Measurements from ENCODE around the gene SLC4A1.

Gene SLC4A1

GRCh38 chr17:44312396-44313104 is 44.6 kb upstream of the SLC4A1 start:
- no peak overlapping the region for H3K9ac ChIP-seq (ENCODE audit: low read depth, low read length)
- H3K27ac ChIP-seq (ENCODE audit: low read length): no peak overlapping the region
- TF ChIP-seq CTCF (IDR thresholded peaks at IDR 0.05; ENCODE audit: borderline replicate concordance, extremely low read depth, low read length, poor library complexity, severe bottlenecking) (no peak), EZH2 (IDR thresholded peaks at IDR 0.05; ENCODE audit: borderline replicate concordance, low read depth, low read length, severe bottlenecking) (no peak)
- H3K4me1 ChIP-seq (ENCODE audit: insufficient read depth, low read length): peaks cover 15% of the 10 kb centered on the region
- peaks cover 17% of the 10 kb centered on the region for H3K27me3 ChIP-seq (ENCODE audit: insufficient read depth, low read length, poor library complexity)
- no peaks in the 10 kb centered on the region for H3K79me2 ChIP-seq (ENCODE audit: insufficient read depth, low read length)
- H3K9me3 ChIP-seq (ENCODE audit: insufficient read depth, low read length, severe bottlenecking): no peaks in the 10 kb centered on the region
- no peak overlapping the region for H2AFZ ChIP-seq (ENCODE audit: low read depth, low read length)
- no peak overlapping the region for H3K4me2 ChIP-seq (ENCODE audit: insufficient read depth, low read length)
- DNase-seq (no peak), ATAC-seq (ENCODE audit: insufficient read depth, low read depth) (no peak)
- peaks cover 8% of the 10 kb centered on the region for H4K20me1 ChIP-seq (ENCODE audit: insufficient read depth, low read length)
- H3K36me3 ChIP-seq (ENCODE audit: insufficient read depth, low read length): no peaks in the 10 kb centered on the region
- no peak overlapping the region for H3K4me3 ChIP-seq (ENCODE audit: low read depth in 1 of 2, low read length in 2 of 2)

- TF ChIP-seq CTCF (IDR thresholded peaks at IDR 0.05; ENCODE audit: borderline replicate concordance, extremely low read depth, low read length, poor library complexity, severe bottlenecking) (no peak), EZH2 (IDR thresholded peaks at IDR 0.05; ENCODE audit: borderline replicate concordance, low read depth, low read length, severe bottlenecking) (no peak)
- Histone ChIP-seq H3K27ac (ENCODE audit: low read length) (no peak overlapping the region), H4K20me1 (ENCODE audit: insufficient read depth, low read length) (peaks cover 8% of the 10 kb centered on the region), H3K79me2 (ENCODE audit: insufficient read depth, low read length) (no peaks in the 10 kb centered on the region), H3K36me3 (ENCODE audit: insufficient read depth, low read length) (no peaks in the 10 kb centered on the region), H3K4me3 (ENCODE audit: low read depth in 1 of 2, low read length in 2 of 2) (no peak overlapping the region), H3K27me3 (ENCODE audit: insufficient read depth, low read length, poor library complexity) (peaks cover 17% of the 10 kb centered on the region), H2AFZ (ENCODE audit: low read depth, low read length) (no peak overlapping the region), H3K9me3 (ENCODE audit: insufficient read depth, low read length, severe bottlenecking) (no peaks in the 10 kb centered on the region), H3K4me1 (ENCODE audit: insufficient read depth, low read length) (peaks cover 19% of the 10 kb centered on the region), H3K4me2 (ENCODE audit: insufficient read depth, low read length) (no peak overlapping the region), H3K9ac (ENCODE audit: low read depth, low read length) (no peak overlapping the region)
- ATAC-seq (ENCODE audit: insufficient read depth, low read depth) (no peak), DNase-seq (no peak)
Measured at GRCh38 chr17:44311562-44312181, 43.7 kb upstream of the SLC4A1 start.

- H3K4me2 ChIP-seq (ENCODE audit: insufficient read depth, low read length): no peak overlapping the region
- no peak overlapping the region for H3K27ac ChIP-seq (ENCODE audit: low read length)
- peaks cover 8% of the 10 kb centered on the region for H4K20me1 ChIP-seq (ENCODE audit: insufficient read depth, low read length)
- no peak overlapping the region for H2AFZ ChIP-seq (ENCODE audit: low read depth, low read length)
- H3K4me1 ChIP-seq (ENCODE audit: insufficient read depth, low read length): peaks cover 19% of the 10 kb centered on the region
- no peak overlapping the region for H3K9ac ChIP-seq (ENCODE audit: low read depth, low read length)
- no peak for DNase-seq
- no peak for ATAC-seq (ENCODE audit: insufficient read depth, low read depth)
- no peaks in the 10 kb centered on the region for H3K79me2 ChIP-seq (ENCODE audit: insufficient read depth, low read length)
- peaks cover 11% of the 10 kb centered on the region for H3K27me3 ChIP-seq (ENCODE audit: insufficient read depth, low read length, poor library complexity)
- no peaks in the 10 kb centered on the region for H3K36me3 ChIP-seq (ENCODE audit: insufficient read depth, low read length)
- no peaks in the 10 kb centered on the region for H3K9me3 ChIP-seq (ENCODE audit: insufficient read depth, low read length, severe bottlenecking)
- no peak for TF ChIP-seq CTCF (IDR thresholded peaks at IDR 0.05; ENCODE audit: borderline replicate concordance, extremely low read depth, low read length, poor library complexity, severe bottlenecking)
- TF ChIP-seq EZH2 (IDR thresholded peaks at IDR 0.05; ENCODE audit: borderline replicate concordance, low read depth, low read length, severe bottlenecking): no peak
- H3K4me3 ChIP-seq (ENCODE audit: low read depth in 1 of 2, low read length in 2 of 2): no peak overlapping the region
Measured at GRCh38 chr17:44310609-44311376, 42.9 kb upstream of the SLC4A1 start.

All from DND-41 (cell line).